Raji (cell line): ENCODE results near the gene SENP3.

Source experiments
- POLR2A ChIP-seq: IDR thresholded peaks from 2 replicates; pipeline ENCODE4 v1.6.1; 2011; ENCODE audit warnings: low read depth, low read length, control low read depth; ENCODE audit not compliant: insufficient read depth

SENP3 gene

GRCh38 chr17:7549401-7550055, 12.2 kb upstream of the SENP3 start:
- no peak for TF ChIP-seq POLR2A

- TF ChIP-seq POLR2A: no peak
These were observed 11.4 kb upstream of the SENP3 start for GRCh38 chr17:7550344-7550743.

- TF ChIP-seq POLR2A: no peak
These were observed 10.3 kb upstream of the SENP3 start for GRCh38 chr17:7551396-7551795.

GRCh38 chr17:7552621-7553051, 9.1 kb upstream of the SENP3 start:
- TF ChIP-seq POLR2A: no peak

GRCh38 chr17:7553356-7553755, 8.4 kb upstream of the SENP3 start:
- TF ChIP-seq POLR2A: no peak

- TF ChIP-seq POLR2A: no peak
These were observed 6.3 kb upstream of the SENP3 start for GRCh38 chr17:7555320-7555948.

- no peak for TF ChIP-seq POLR2A
These were observed 5.1 kb upstream of the SENP3 start for GRCh38 chr17:7556627-7557026.

GRCh38 chr17:7557147-7557764, 4.5 kb upstream of the SENP3 start:
- 0 out of 2 replicates have a peak, but pooled peaks have one; percentile 8 for TF ChIP-seq POLR2A

GRCh38 chr17:7557775-7558543, 3.8 kb upstream of the SENP3 start:
- 0 out of 2 replicates have a peak, but pooled peaks have one; percentile 7 for TF ChIP-seq POLR2A

GRCh38 chr17:7558544-7559319, 3.0 kb upstream of the SENP3 start, which contains the start of gene TNFSF13:
TSS of gene TNFSF13 (plus strand) at chr17:7558750. CDS start at chr17:7559040, 290 bp downstream.
- TF ChIP-seq POLR2A: no peak

- TF ChIP-seq POLR2A: no peak; the same call in 1 of the 2 replicates
These were observed 2.2 kb upstream of the SENP3 start for GRCh38 chr17:7559320-7560171.

- no peak for TF ChIP-seq POLR2A
These were observed 1.3 kb upstream of the SENP3 start for GRCh38 chr17:7560172-7561027.
